ENCODE data around the gene CORO7.

GRCh38 chr16:4314532-4315185 is 101.7 kb downstream of the CORO7 start:
- TF ChIP-seq POLR2AphosphoS5 (IDR thresholded peaks at IDR 0.05; ENCODE audit: insufficient read depth in 1 of 2, low read depth in 1 of 2): peak in 1 of 2 donors; percentile 41
- TF ChIP-seq CTCF (IDR thresholded peaks at IDR 0.05): no peak

Data from vagina (tissue), 2 donors.